ENCODE results near the gene CYFIP1.

Gene CYFIP1

GRCh38 chr15:22871481-22872086 lies 108.6 kb downstream of the CYFIP1 start:
- TF ChIP-seq POLR2AphosphoS5 (IDR thresholded peaks at IDR 0.05; ENCODE audit: low read depth, low read length) (no peak), FOXP2 (optimal IDR thresholded peaks at IDR 0.05; ENCODE audit: borderline replicate concordance, extremely low read depth, extremely low read length, insufficient read depth) (no peak), TAF1 (IDR thresholded peaks at IDR 0.05; ENCODE audit: borderline replicate concordance, insufficient read depth, low read length) (no peak), REST (IDR thresholded peaks at IDR 0.05; ENCODE audit: insufficient read depth in 1 of 2, low read depth in 2 of 2, low read length in 2 of 2) (no peak)

- TF ChIP-seq TAF1 (IDR thresholded peaks at IDR 0.05; ENCODE audit: borderline replicate concordance, insufficient read depth, low read length) = no peak
- TF ChIP-seq SIN3A (IDR thresholded peaks at IDR 0.05; ENCODE audit: borderline replicate concordance, insufficient read depth, low read length) = no peak
- no peak for TF ChIP-seq REST (IDR thresholded peaks at IDR 0.05; ENCODE audit: insufficient read depth in 1 of 2, low read depth in 2 of 2, low read length in 2 of 2)
- TF ChIP-seq FOXP2 (optimal IDR thresholded peaks at IDR 0.05; ENCODE audit: borderline replicate concordance, extremely low read depth, extremely low read length, insufficient read depth) = no peak
- TF ChIP-seq POLR2AphosphoS5 (IDR thresholded peaks at IDR 0.05; ENCODE audit: low read depth, low read length) = no peak
These were observed 109.3 kb downstream of the CYFIP1 start for GRCh38 chr15:22870865-22871264.

GRCh38 chr15:22869856-22870255 lies 110.3 kb downstream of the CYFIP1 start:
- TF ChIP-seq POLR2AphosphoS5 (IDR thresholded peaks at IDR 0.05; ENCODE audit: low read depth, low read length) = no peak; the same call in 1 of the 2 replicates
- no peak for TF ChIP-seq FOXP2 (optimal IDR thresholded peaks at IDR 0.05; ENCODE audit: borderline replicate concordance, extremely low read depth, extremely low read length, insufficient read depth)
- TF ChIP-seq REST (IDR thresholded peaks at IDR 0.05; ENCODE audit: insufficient read depth in 1 of 2, low read depth in 2 of 2, low read length in 2 of 2) = no peak
- no peak for TF ChIP-seq TAF1 (IDR thresholded peaks at IDR 0.05; ENCODE audit: borderline replicate concordance, insufficient read depth, low read length)
- no peak for TF ChIP-seq SIN3A (IDR thresholded peaks at IDR 0.05; ENCODE audit: borderline replicate concordance, insufficient read depth, low read length)

- TF ChIP-seq REST (IDR thresholded peaks at IDR 0.05; ENCODE audit: insufficient read depth in 1 of 2, low read depth in 2 of 2, low read length in 2 of 2) (no peak), FOXP2 (optimal IDR thresholded peaks at IDR 0.05; ENCODE audit: borderline replicate concordance, extremely low read depth, extremely low read length, insufficient read depth) (no peak), TAF1 (IDR thresholded peaks at IDR 0.05; ENCODE audit: borderline replicate concordance, insufficient read depth, low read length) (no peak), SIN3A (IDR thresholded peaks at IDR 0.05; ENCODE audit: borderline replicate concordance, insufficient read depth, low read length) (no peak), POLR2AphosphoS5 (IDR thresholded peaks at IDR 0.05; ENCODE audit: low read depth, low read length) (no peak)
These were observed 111.2 kb downstream of the CYFIP1 start for GRCh38 chr15:22868928-22869327.

GRCh38 chr15:22868495-22868894 lies 111.7 kb downstream of the CYFIP1 start:
- TF ChIP-seq TAF1 (IDR thresholded peaks at IDR 0.05; ENCODE audit: borderline replicate concordance, insufficient read depth, low read length) = no peak
- TF ChIP-seq POLR2AphosphoS5 (IDR thresholded peaks at IDR 0.05; ENCODE audit: low read depth, low read length) = no peak
- TF ChIP-seq REST (IDR thresholded peaks at IDR 0.05; ENCODE audit: insufficient read depth in 1 of 2, low read depth in 2 of 2, low read length in 2 of 2) = no peak
- TF ChIP-seq FOXP2 (optimal IDR thresholded peaks at IDR 0.05; ENCODE audit: borderline replicate concordance, extremely low read depth, extremely low read length, insufficient read depth) = no peak
- TF ChIP-seq SIN3A (IDR thresholded peaks at IDR 0.05; ENCODE audit: borderline replicate concordance, insufficient read depth, low read length) = no peak
